HepG2 (cell line): ENCODE measurements around the gene FANCE. TPM values are rescaled to one million over a fixed set of nuclear protein-coding genes. Genes with fewer than 3 reads are reported as not detected.
A peak's percentile ranks its signal among the peaks of the same experiment; 100 is the strongest.

Experiments
- CBFB ChIP-seq: sonication (generic); formaldehyde crosslinking; IDR thresholded peaks from 2 replicates; pipeline ENCODE4 v1.4.0; 2020; ENCODE audit warnings: missing genetic modification reagents
- CREM ChIP-seq, 2 experiments: sonication (generic) in 1 of 2; formaldehyde crosslinking in 1 of 2; IDR thresholded peaks; 2 replicates each; pipeline versions ENCODE4 v1.4.0 to v1.6.1; 2016 to 2020; ENCODE audit warnings: antibody characterized with exemption in 1 of 2, mild to moderate bottlenecking in 1 of 2, missing genetic modification reagents in 1 of 2
- ETV6 ChIP-seq: sonication (generic); formaldehyde crosslinking; conservative IDR thresholded peaks from 2 replicates; pipeline ENCODE4 v1.4.0; 2020; ENCODE audit warnings: missing genetic modification reagents
- HDAC2 ChIP-seq: sonication (generic); formaldehyde crosslinking; IDR thresholded peaks from 2 replicates; pipeline ENCODE4 v1.4.0; 2020; ENCODE audit warnings: missing genetic modification reagents
- HIVEP1 ChIP-seq: sonication (generic); formaldehyde crosslinking; IDR thresholded peaks from 2 replicates; pipeline ENCODE4 v1.4.0; 2020; ENCODE audit warnings: mild to moderate bottlenecking, missing genetic modification reagents
- KLF11 ChIP-seq: IDR thresholded peaks from 2 replicates; pipeline ENCODE4 v1.6.1; 2016; ENCODE audit warnings: missing compliant biosample characterization
- MIXL1 ChIP-seq: IDR thresholded peaks from 2 replicates; pipeline ENCODE4 v1.6.1; 2016
- NR2C2 ChIP-seq: sonication (generic); formaldehyde crosslinking; IDR thresholded peaks from 2 replicates; pipeline ENCODE4 v1.4.0; 2020; ENCODE audit warnings: missing genetic modification reagents, mild to moderate bottlenecking, moderate library complexity, borderline replicate concordance
- POLR2G ChIP-seq: fragments of 200-400 bp; formaldehyde crosslinking; IDR thresholded peaks from 2 replicates; pipeline ENCODE4 v1.6.1; 2018; ENCODE audit warnings: mild to moderate bottlenecking, low read depth, low read length, moderate library complexity
- SALL1 ChIP-seq: sonication (generic); formaldehyde crosslinking; IDR thresholded peaks from 2 replicates; pipeline ENCODE4 v1.8.0; 2022; ENCODE audit warnings: mild to moderate bottlenecking, missing genetic modification reagents
- SMAD3 ChIP-seq: sonication (generic); formaldehyde crosslinking; IDR thresholded peaks from 2 replicates; pipeline ENCODE4 v1.4.0; 2020; ENCODE audit warnings: missing genetic modification reagents
- SOX5 ChIP-seq: IDR thresholded peaks from 2 replicates; pipeline ENCODE4 v1.6.1; 2016; ENCODE audit warnings: borderline replicate concordance
- ZEB1 ChIP-seq: IDR thresholded peaks from 2 replicates; pipeline ENCODE4 v1.6.1; 2012; ENCODE audit warnings: mild to moderate bottlenecking, low read depth, inconsistent platforms; ENCODE audit not compliant: insufficient replicate concordance
- ZFY ChIP-seq: sonication (generic); formaldehyde crosslinking; IDR thresholded peaks from 2 replicates; pipeline ENCODE4 v1.4.0; 2020; ENCODE audit warnings: missing genetic modification reagents
- ZMYM2 ChIP-seq: sonication (generic); formaldehyde crosslinking; IDR thresholded peaks from 2 replicates; pipeline ENCODE4 v1.8.0; 2022; ENCODE audit warnings: mild to moderate bottlenecking, missing genetic modification reagents
- ZNF180 ChIP-seq: sonication (generic); formaldehyde crosslinking; IDR thresholded peaks from 2 replicates; pipeline ENCODE4 v1.4.0; 2020; ENCODE audit warnings: low read depth, missing genetic modification reagents, borderline replicate concordance
- ZNF563 ChIP-seq: sonication (generic); formaldehyde crosslinking; IDR thresholded peaks from 2 replicates; pipeline ENCODE4 v1.8.0; 2022; ENCODE audit warnings: mild to moderate bottlenecking, moderate library complexity, missing genetic modification reagents
- ZNF746 ChIP-seq: sonication (generic); formaldehyde crosslinking; IDR thresholded peaks from 2 replicates; pipeline ENCODE4 v1.8.0; 2022; ENCODE audit warnings: mild to moderate bottlenecking, missing genetic modification reagents
- ZNF891 ChIP-seq: sonication (generic); formaldehyde crosslinking; IDR thresholded peaks from 2 replicates; pipeline ENCODE4 v1.5.0; 2020; ENCODE audit warnings: mild to moderate bottlenecking, missing genetic modification reagents
- polyA plus RNA-seq, 8 experiments: library from polyadenylated mRNA; depleted of rRNA in 3 of 8; stranded (reverse) in 7 of 8; unstranded in 1 of 8; fragments of >200 nt; fragmentation: Illumina TruSeq in 4 of 8; extraction: Trizol in 4 of 8; gene quantifications; 2 replicates each; pipeline versions ENCODE4 v1.2.1 to v1.2.3, GENCODE V29; 2011 to 2016; ENCODE audit warnings: low read depth in 4 of 8, missing spikeins in 1 of 8, mixed read lengths in 1 of 8; ENCODE audit not compliant: insufficient read depth in 1 of 8
- total RNA-seq, 5 experiments: library from RNA; depleted of rRNA; stranded (reverse); fragments of >200 nt; fragmentation: Illumina TruSeq; extraction: Trizol; gene quantifications; 2 replicates each; pipeline ENCODE4 v1.2.3, GENCODE V29; 2016; ENCODE audit warnings: low read depth in 1 of 5
- TF ChIP-seq, protein P1 (sequence below): sonication (generic); formaldehyde crosslinking; IDR thresholded peaks from 2 replicates; pipeline ENCODE4 v1.4.0; 2020; ENCODE audit warnings: missing genetic modification reagents, borderline replicate concordance
- TF ChIP-seq, protein P2 (sequence below): sonication (generic); formaldehyde crosslinking; IDR thresholded peaks from 2 replicates; pipeline ENCODE4 v1.5.0; 2020; ENCODE audit warnings: mild to moderate bottlenecking, missing genetic modification reagents, moderate library complexity
- TF ChIP-seq, protein P3 (sequence below): sonication (generic); formaldehyde crosslinking; IDR thresholded peaks from 2 replicates; pipeline ENCODE4 v1.4.0; 2020; ENCODE audit warnings: missing genetic modification reagents
- TF ChIP-seq, protein P4 (sequence below): sonication (generic); formaldehyde crosslinking; IDR thresholded peaks from 2 replicates; pipeline ENCODE4 v1.5.1; 2020; ENCODE audit warnings: mild to moderate bottlenecking, missing genetic modification reagents

Gene FANCE
- total and polyA plus RNA-seq, 2 of the 13 experiments (the other 11 are each of a cell fraction or from before 2014, with no cell fraction given): 7.1 to 11.2 TPM

DNA sequence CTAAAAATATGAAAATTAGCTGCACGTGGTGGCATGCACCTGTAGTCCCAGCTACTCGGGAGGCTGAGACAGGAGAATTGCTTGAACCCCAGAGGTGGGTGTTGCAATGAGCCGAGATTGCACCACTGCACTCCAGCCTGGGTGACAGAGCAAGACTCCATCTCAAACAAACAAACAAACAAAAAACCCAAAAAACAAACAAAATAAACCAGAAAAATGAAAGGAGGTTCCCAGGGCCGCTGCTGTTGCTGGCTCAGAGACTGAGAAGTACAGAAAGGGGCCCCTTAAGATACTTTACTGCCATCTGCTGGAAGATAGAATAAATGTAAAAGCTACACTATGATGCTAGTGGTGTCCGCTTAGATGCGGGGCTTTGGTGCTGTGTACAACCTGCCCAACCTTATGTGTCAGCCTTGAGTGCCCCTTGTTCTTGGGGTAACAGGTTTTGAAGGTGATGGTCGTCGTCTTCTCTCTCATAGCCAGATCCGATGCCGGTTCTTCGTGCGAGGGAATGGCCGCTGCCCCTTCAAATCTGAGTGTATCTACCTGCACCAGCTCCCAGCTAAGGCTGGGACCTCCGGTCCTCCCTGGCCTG is 2.8 kb upstream of the FANCE start (continued):
- TF ChIP-seq, protein P1, sequence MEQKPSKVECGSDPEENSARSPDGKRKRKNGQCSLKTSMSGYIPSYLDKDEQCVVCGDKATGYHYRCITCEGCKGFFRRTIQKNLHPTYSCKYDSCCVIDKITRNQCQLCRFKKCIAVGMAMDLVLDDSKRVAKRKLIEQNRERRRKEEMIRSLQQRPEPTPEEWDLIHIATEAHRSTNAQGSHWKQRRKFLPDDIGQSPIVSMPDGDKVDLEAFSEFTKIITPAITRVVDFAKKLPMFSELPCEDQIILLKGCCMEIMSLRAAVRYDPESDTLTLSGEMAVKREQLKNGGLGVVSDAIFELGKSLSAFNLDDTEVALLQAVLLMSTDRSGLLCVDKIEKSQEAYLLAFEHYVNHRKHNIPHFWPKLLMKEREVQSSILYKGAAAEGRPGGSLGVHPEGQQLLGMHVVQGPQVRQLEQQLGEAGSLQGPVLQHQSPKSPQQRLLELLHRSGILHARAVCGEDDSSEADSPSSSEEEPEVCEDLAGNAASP (CRISPR knock-in tag): 0 out of 2 replicates have a peak, but pooled peaks have one; percentile 30
- no peak for TF ChIP-seq POLR2G
- no peak for TF ChIP-seq SALL1 (CRISPR knock-in tag)
- TF ChIP-seq ZNF563 (CRISPR knock-in tag): no peak
- TF ChIP-seq ZFY (CRISPR knock-in tag): 0 out of 2 replicates have a peak, but pooled peaks have one; percentile 24
- 0 out of 2 replicates have a peak, but pooled peaks have one; percentile 16 for TF ChIP-seq HDAC2
- TF ChIP-seq HIVEP1 (CRISPR knock-in tag): 0 out of 2 replicates have a peak, but pooled peaks have one; percentile 37
- no peak for TF ChIP-seq CREM (IDR thresholded peaks at IDR 0.05)
- TF ChIP-seq CREM (CRISPR knock-in tag; IDR thresholded peaks at IDR 0.05): no peak
- no peak for TF ChIP-seq ZNF180
- no peak for TF ChIP-seq ZNF891 (CRISPR knock-in tag)
- TF ChIP-seq ZNF746 (CRISPR knock-in tag): no peak
- TF ChIP-seq ETV6 (CRISPR knock-in tag): no peak
- TF ChIP-seq CBFB (CRISPR knock-in tag): no peak
- TF ChIP-seq SOX5 (CRISPR knock-in tag): 0 out of 2 replicates have a peak, but pooled peaks have one; percentile 11
- TF ChIP-seq NR2C2: no peak; the same call in 1 of the 2 replicates
- TF ChIP-seq MIXL1 (CRISPR knock-in tag): peak; percentile 57; the same call in 1 of the 2 replicates
- TF ChIP-seq, protein P2, sequence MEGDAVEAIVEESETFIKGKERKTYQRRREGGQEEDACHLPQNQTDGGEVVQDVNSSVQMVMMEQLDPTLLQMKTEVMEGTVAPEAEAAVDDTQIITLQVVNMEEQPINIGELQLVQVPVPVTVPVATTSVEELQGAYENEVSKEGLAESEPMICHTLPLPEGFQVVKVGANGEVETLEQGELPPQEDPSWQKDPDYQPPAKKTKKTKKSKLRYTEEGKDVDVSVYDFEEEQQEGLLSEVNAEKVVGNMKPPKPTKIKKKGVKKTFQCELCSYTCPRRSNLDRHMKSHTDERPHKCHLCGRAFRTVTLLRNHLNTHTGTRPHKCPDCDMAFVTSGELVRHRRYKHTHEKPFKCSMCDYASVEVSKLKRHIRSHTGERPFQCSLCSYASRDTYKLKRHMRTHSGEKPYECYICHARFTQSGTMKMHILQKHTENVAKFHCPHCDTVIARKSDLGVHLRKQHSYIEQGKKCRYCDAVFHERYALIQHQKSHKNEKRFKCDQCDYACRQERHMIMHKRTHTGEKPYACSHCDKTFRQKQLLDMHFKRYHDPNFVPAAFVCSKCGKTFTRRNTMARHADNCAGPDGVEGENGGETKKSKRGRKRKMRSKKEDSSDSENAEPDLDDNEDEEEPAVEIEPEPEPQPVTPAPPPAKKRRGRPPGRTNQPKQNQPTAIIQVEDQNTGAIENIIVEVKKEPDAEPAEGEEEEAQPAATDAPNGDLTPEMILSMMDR (CRISPR knock-in tag): peak; percentile 90
- 0 out of 2 replicates have a peak, but pooled peaks have one; percentile 31 for TF ChIP-seq SMAD3 (CRISPR knock-in tag)
- TF ChIP-seq, protein P3, sequence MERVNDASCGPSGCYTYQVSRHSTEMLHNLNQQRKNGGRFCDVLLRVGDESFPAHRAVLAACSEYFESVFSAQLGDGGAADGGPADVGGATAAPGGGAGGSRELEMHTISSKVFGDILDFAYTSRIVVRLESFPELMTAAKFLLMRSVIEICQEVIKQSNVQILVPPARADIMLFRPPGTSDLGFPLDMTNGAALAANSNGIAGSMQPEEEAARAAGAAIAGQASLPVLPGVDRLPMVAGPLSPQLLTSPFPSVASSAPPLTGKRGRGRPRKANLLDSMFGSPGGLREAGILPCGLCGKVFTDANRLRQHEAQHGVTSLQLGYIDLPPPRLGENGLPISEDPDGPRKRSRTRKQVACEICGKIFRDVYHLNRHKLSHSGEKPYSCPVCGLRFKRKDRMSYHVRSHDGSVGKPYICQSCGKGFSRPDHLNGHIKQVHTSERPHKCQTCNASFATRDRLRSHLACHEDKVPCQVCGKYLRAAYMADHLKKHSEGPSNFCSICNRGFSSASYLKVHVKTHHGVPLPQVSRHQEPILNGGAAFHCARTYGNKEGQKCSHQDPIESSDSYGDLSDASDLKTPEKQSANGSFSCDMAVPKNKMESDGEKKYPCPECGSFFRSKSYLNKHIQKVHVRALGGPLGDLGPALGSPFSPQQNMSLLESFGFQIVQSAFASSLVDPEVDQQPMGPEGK (CRISPR knock-in tag): 0 out of 2 replicates have a peak, but pooled peaks have one; percentile 13
- TF ChIP-seq ZEB1: no peak
- TF ChIP-seq ZMYM2 (CRISPR knock-in tag): 0 out of 2 replicates have a peak, but pooled peaks have one; percentile 58
- 0 out of 2 replicates have a peak, but pooled peaks have one; percentile 27 for TF ChIP-seq KLF11 (CRISPR knock-in tag)
- TF ChIP-seq, protein P4, sequence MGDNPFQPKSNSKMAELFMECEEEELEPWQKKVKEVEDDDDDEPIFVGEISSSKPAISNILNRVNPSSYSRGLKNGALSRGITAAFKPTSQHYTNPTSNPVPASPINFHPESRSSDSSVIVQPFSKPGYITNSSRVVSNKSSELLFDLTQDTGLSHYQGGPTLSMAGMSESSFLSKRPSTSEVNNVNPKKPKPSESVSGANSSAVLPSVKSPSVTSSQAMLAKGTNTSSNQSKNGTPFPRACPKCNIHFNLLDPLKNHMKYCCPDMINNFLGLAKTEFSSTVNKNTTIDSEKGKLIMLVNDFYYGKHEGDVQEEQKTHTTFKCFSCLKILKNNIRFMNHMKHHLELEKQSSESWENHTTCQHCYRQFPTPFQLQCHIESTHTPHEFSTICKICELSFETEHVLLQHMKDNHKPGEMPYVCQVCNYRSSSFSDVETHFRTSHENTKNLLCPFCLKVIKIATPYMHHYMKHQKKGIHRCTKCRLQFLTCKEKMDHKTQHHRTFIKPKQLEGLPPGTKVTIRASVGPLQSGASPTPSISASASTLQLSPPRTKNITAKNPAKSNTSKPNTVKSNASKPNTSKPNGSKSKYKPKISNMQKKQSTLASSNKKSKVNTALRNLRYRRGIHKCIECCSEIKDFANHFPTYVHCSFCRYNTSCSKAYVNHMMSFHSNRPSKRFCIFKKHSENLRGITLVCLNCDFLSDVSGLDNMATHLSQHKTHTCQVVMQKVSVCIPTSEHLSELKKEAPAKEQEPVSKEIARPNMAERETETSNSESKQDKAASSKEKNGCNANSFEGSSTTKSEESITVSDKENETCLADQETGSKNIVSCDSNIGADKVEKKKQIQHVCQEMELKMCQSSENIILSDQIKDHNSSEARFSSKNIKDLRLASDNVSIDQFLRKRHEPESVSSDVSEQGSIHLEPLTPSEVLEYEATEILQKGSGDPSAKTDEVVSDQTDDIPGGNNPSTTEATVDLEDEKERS (CRISPR knock-in tag): peak; percentile 82
